Nephron progenitor cell (in vitro differentiated cells): Measurements from ENCODE around the gene SLC12A9.
"Not testable (repeated sequence)": the region's sequence is repeated elsewhere in the genome, so short reads cannot be mapped to it uniquely, and the experiment has no call there.

Experiments used
- DNase-seq: peaks from one replicate; pipeline ENCODE4 v3.0.0; 2021
- H3K27ac Mint-ChIP-seq: 2 replicates; pipeline ENCODE4 v1.8.0; 2021; ENCODE audit warnings: mild to moderate bottlenecking, moderate library complexity, mixed read lengths
- H3K27me3 Mint-ChIP-seq: 2 replicates; pipeline ENCODE4 v1.8.0; 2021; ENCODE audit warnings: mild to moderate bottlenecking, low read depth, mixed read lengths; ENCODE audit not compliant: poor library complexity
- H3K36me3 Mint-ChIP-seq: 2 replicates; pipeline ENCODE4 v1.8.0; 2021; ENCODE audit warnings: low read depth, mixed read lengths
- H3K4me1 Mint-ChIP-seq: 2 replicates; pipeline ENCODE4 v1.8.0; 2021; ENCODE audit warnings: mixed read lengths
- H3K4me3 Mint-ChIP-seq: 2 replicates; pipeline ENCODE4 v1.8.0; 2021; ENCODE audit warnings: mild to moderate bottlenecking, moderate library complexity, mixed read lengths
- H3K9me3 Mint-ChIP-seq: 2 replicates; pipeline ENCODE4 v1.8.0; 2021; ENCODE audit warnings: mild to moderate bottlenecking, moderate library complexity, mixed read lengths
- TF ChIP-seq, protein P1 (sequence below): fragments of 200-600 bp; sonication (generic); IDR thresholded peaks from 2 replicates; pipeline ENCODE4 v1.5.0; 2021; ENCODE audit warnings: antibody characterized with exemption

The SLC12A9 gene

DNA sequence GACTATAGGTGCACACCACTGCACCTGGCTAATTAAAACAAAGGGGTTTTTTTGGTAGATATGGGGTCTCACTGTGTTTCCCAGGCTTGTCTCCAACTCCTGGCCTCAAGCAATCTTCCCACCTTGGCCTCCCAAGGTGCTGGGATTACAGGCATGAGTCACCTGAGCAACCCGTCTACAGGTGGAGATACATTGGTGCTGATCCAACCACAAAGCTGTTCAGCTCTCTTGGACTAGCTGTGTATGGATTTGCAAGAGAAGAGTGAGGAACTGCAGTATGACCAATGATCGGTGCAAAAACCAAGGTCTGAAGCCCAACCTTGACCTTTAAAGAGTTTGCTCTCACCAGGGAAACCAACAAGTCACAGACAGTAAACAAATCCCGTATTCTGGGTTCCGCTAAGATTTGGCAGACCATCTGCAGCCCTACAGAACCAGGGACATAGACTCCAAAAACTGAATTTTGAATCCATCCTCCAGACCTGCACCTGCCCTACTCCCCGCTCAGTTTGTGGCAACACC lies 44.1 kb upstream of the SLC12A9 start:
- H3K27me3 Mint-ChIP-seq, result no peaks in the 10 kb centered on the region
- no peaks in the 10 kb centered on the region for H3K9me3 Mint-ChIP-seq
- H3K36me3 Mint-ChIP-seq, result peaks cover 82% of the 10 kb centered on the region
- peaks cover 11% of the 10 kb centered on the region for H3K4me1 Mint-ChIP-seq
- no peak overlapping the region for H3K4me3 Mint-ChIP-seq
- TF ChIP-seq, protein P1, sequence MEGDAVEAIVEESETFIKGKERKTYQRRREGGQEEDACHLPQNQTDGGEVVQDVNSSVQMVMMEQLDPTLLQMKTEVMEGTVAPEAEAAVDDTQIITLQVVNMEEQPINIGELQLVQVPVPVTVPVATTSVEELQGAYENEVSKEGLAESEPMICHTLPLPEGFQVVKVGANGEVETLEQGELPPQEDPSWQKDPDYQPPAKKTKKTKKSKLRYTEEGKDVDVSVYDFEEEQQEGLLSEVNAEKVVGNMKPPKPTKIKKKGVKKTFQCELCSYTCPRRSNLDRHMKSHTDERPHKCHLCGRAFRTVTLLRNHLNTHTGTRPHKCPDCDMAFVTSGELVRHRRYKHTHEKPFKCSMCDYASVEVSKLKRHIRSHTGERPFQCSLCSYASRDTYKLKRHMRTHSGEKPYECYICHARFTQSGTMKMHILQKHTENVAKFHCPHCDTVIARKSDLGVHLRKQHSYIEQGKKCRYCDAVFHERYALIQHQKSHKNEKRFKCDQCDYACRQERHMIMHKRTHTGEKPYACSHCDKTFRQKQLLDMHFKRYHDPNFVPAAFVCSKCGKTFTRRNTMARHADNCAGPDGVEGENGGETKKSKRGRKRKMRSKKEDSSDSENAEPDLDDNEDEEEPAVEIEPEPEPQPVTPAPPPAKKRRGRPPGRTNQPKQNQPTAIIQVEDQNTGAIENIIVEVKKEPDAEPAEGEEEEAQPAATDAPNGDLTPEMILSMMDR, result no peak
- H3K27ac Mint-ChIP-seq, result no peak overlapping the region
- DNase-seq, result no peak

DNA sequence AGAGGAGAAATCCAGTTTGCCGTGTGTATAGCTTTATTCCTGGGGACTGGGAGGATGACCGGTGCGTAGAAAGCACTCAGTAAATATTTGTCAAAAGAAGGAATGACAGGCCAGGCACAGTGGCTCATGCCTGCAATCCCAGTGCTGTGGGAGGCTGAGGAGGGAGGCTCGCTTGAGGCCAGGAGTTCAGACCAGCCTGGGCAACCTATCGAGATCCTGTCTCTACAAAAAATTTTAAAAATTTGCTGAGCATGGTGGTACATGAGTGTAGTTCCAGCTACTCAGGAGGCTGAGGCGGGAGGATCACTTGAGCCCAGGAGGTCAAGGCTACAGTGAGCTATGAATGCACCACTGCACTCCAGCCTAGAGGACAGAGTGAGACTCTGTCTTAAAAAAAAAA lies 41.0 kb upstream of the SLC12A9 start:
- no peak for DNase-seq
- TF ChIP-seq, protein P1, result no peak
- Mint-ChIP-seq H3K27me3 (no peaks in the 10 kb centered on the region), H3K9me3 (no peaks in the 10 kb centered on the region), H3K4me1 (no peaks in the 10 kb centered on the region), H3K4me3 (no peak overlapping the region), H3K27ac (peak overlapping the region; percentile 80), H3K36me3 (peaks cover 74% of the 10 kb centered on the region)

DNA sequence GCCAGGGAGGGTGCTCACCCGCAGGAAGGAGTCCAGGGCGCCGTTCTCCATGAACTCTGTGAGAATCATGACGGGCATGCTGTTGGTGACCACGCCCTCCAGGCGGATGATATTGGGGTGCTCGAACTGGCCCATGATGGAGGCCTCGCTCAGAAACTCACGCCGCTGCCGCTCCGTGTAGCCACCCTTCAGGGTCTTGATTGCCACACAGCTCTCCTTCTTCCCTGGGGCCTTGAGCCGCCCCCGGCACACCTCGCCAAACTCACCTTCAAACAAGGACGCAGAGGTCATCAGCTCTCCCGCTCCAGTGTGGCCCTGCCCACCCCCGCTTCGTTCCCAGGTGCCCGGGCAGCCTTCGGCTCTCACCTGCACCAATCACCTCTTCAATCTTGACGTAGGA lies 39.8 kb upstream of the SLC12A9 start:
- no peak for DNase-seq
- Mint-ChIP-seq H3K36me3 (peaks cover 69% of the 10 kb centered on the region), H3K4me3 (no peak overlapping the region), H3K27me3 (no peaks in the 10 kb centered on the region), H3K9me3 (no peaks in the 10 kb centered on the region), H3K4me1 (no peaks in the 10 kb centered on the region), H3K27ac (no peak overlapping the region)
- TF ChIP-seq, protein P1, result no peak

DNA sequence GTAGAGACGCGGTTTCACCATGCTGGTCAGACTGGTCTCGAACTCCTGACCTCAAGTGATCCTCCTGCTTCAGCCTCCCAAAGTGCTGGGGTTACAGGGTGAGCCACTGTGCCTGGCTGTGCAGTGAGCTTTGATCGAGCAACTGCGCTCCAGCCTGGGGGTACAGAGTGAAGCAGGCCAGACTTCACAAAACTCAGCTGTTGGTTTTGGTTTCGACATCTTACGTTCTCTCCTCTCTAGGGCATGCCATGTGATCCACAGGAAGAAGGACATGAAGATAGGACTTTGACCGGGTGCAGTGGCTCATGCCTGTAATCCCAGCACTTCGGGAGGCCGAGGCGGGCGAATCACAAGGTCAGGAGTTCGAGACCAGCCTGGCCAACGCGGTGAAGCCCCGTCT lies 36.0 kb upstream of the SLC12A9 start:
- H3K27ac Mint-ChIP-seq, H3K9me3 Mint-ChIP-seq, H3K27me3 Mint-ChIP-seq, H3K4me3 Mint-ChIP-seq, H3K4me1 Mint-ChIP-seq, DNase-seq: not testable (repeated sequence)
- H3K36me3 Mint-ChIP-seq, result peaks cover 67% of the 10 kb centered on the region

DNA sequence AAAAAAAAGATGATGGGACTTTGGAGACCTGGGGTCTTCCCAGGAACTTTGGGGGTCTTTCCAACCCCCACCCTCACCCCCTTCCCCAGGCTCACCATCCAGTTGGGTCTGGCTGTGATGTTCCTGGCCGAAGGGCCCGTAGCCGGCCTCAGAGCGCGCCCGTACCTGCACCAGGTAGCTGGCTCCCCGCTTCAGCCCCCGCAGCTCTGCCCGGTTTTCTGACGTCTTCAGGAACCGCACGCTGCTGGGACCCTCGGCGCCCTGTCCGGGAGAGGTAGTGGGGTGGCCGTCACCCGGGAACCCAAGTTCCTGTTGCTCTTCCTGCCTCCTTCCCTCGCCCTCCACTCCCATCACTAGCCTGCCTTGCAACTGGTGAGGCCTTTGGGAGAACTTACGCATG lies 35.4 kb upstream of the SLC12A9 start:
- Mint-ChIP-seq H3K4me1 (no peaks in the 10 kb centered on the region), H3K4me3 (no peak overlapping the region), H3K36me3 (peaks cover 71% of the 10 kb centered on the region), H3K9me3 (no peaks in the 10 kb centered on the region), H3K27ac (peak overlapping the region; percentile 89), H3K27me3 (no peaks in the 10 kb centered on the region)
- TF ChIP-seq, protein P1, result no peak
- DNase-seq, result no peak

DNA sequence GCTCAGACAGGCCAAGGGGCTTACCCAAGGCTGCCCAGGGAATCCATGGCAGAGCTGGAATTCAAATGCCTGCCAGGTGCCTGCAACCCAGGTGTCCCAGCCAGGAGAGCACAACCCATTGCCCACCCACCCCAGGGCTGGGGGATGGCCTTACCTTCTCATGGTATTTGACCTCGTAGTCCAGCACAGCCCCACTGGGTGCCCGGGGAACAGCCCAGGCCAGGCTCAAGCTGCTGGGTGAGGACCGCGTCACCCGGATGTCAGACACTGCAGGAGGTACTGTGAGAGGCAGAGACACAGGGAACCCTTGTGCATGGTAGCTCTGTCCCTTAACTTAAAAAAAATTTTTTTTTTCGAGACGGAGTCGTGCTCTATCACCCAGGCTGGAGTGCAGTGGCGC lies 34.1 kb upstream of the SLC12A9 start:
- Mint-ChIP-seq H3K36me3 (peaks cover 74% of the 10 kb centered on the region), H3K27me3 (no peaks in the 10 kb centered on the region), H3K9me3 (no peaks in the 10 kb centered on the region), H3K4me1 (peaks cover 5% of the 10 kb centered on the region), H3K27ac (no peak overlapping the region), H3K4me3 (no peak overlapping the region)
- TF ChIP-seq, protein P1, result no peak
- DNase-seq, result no peak
